Stimulated activated memory B cell treated with anti-CD40 and anti-IgM and Interleukin-4, amounts not matched to agents 10 μg/mL and 1 μg/mL and 100 μg/mL, for 72 hours (primary cell): ENCODE measurements around the gene BIRC5.
A peak's percentile ranks its signal among the peaks of the same experiment; 100 is the strongest.
"Not testable (repeated sequence)": the region's sequence is repeated elsewhere in the genome, so short reads cannot be mapped to it uniquely, and the experiment has no call there.

ENCODE experiments used
- ATAC-seq: fragments of 150-1000 bp; cut with Tn5 transposase; 2 replicates; pipeline ENCODE4 v1.10.0; 2021
- H3K27ac Mint-ChIP-seq: one replicate; pipeline ENCODE4 v1.8.0; 2022; ENCODE audit warnings: mild to moderate bottlenecking, mixed read lengths
- H3K27me3 Mint-ChIP-seq: one replicate; pipeline ENCODE4 v1.8.0; 2022; ENCODE audit warnings: mixed read lengths
- H3K36me3 Mint-ChIP-seq: one replicate; pipeline ENCODE4 v1.8.0; 2022; ENCODE audit warnings: mixed read lengths
- H3K4me1 Mint-ChIP-seq: one replicate; pipeline ENCODE4 v1.8.0; 2022; ENCODE audit warnings: mixed read lengths
- H3K4me3 Mint-ChIP-seq: one replicate; pipeline ENCODE4 v1.8.0; 2022; ENCODE audit warnings: mild to moderate bottlenecking, moderate library complexity, mixed read lengths
- H3K9me3 Mint-ChIP-seq: one replicate; pipeline ENCODE4 v1.8.0; 2022; ENCODE audit warnings: mixed read lengths

The BIRC5 gene

GRCh38 chr17:78226759-78227454 lies 12.9 kb downstream of the BIRC5 start:
- Mint-ChIP-seq H3K27me3 (peaks cover 55% of the 10 kb centered on the region), H3K4me3 (no peak overlapping the region), H3K9me3 (no peaks in the 10 kb centered on the region), H3K36me3 (no peaks in the 10 kb centered on the region), H3K27ac (no peak overlapping the region), H3K4me1 (peaks cover 29% of the 10 kb centered on the region)
- no peak for ATAC-seq

- ATAC-seq = no peak
- H3K4me3 Mint-ChIP-seq = no peak overlapping the region
- H3K36me3 Mint-ChIP-seq = no peaks in the 10 kb centered on the region
- H3K4me1 Mint-ChIP-seq = peaks cover 35% of the 10 kb centered on the region
- H3K27ac Mint-ChIP-seq = no peak overlapping the region
- peaks cover 61% of the 10 kb centered on the region for H3K27me3 Mint-ChIP-seq
- no peaks in the 10 kb centered on the region for H3K9me3 Mint-ChIP-seq
Measured at GRCh38 chr17:78227455-78227916, 13.4 kb downstream of the BIRC5 start.

GRCh38 chr17:78228176-78228575 lies 14.1 kb downstream of the BIRC5 start:
- H3K4me3 Mint-ChIP-seq = no peak overlapping the region
- peaks cover 68% of the 10 kb centered on the region for H3K27me3 Mint-ChIP-seq
- no peaks in the 10 kb centered on the region for H3K36me3 Mint-ChIP-seq
- no peaks in the 10 kb centered on the region for H3K9me3 Mint-ChIP-seq
- no peak overlapping the region for H3K27ac Mint-ChIP-seq
- no peak for ATAC-seq
- peaks cover 41% of the 10 kb centered on the region for H3K4me1 Mint-ChIP-seq

GRCh38 chr17:78230252-78230962 lies 16.4 kb downstream of the BIRC5 start:
- Mint-ChIP-seq H3K36me3 (no peaks in the 10 kb centered on the region), H3K27me3 (peaks cover 85% of the 10 kb centered on the region)
- ATAC-seq = no peak

GRCh38 chr17:78230996-78231935 lies 17.2 kb downstream of the BIRC5 start, which contains the start of gene TMEM235:
Gene TMEM235 (plus strand): TSS chr17:78231631. CDS start chr17:78232024, 393 bp downstream.
- H3K27ac Mint-ChIP-seq = peak within 1 kb of the TSS; percentile 22
- H3K4me1 Mint-ChIP-seq = peaks cover 41% of the 10 kb centered on the region
- ATAC-seq = no peak
- no peak within 1 kb of the TSS for H3K4me3 Mint-ChIP-seq
- H3K36me3 Mint-ChIP-seq = no peaks in the 10 kb centered on the region
- peaks cover 85% of the 10 kb centered on the region for H3K27me3 Mint-ChIP-seq
- no peaks in the 10 kb centered on the region for H3K9me3 Mint-ChIP-seq

More at GRCh38 chr17:78230252-78230962, 16.4 kb downstream of the BIRC5 start:
- no peak overlapping the region for H3K27ac Mint-ChIP-seq
- H3K4me1 Mint-ChIP-seq = peaks cover 41% of the 10 kb centered on the region
- H3K4me3 Mint-ChIP-seq = no peak overlapping the region
- H3K9me3 Mint-ChIP-seq = no peaks in the 10 kb centered on the region

- peak overlapping the region; percentile 22 for H3K27ac Mint-ChIP-seq
- no peak overlapping the region for H3K4me3 Mint-ChIP-seq
- H3K27me3 Mint-ChIP-seq = peaks cover 76% of the 10 kb centered on the region
- H3K4me1 Mint-ChIP-seq = peaks cover 33% of the 10 kb centered on the region
- ATAC-seq = peak; percentile 48
- H3K36me3 Mint-ChIP-seq = no peaks in the 10 kb centered on the region
- no peaks in the 10 kb centered on the region for H3K9me3 Mint-ChIP-seq
Measured at GRCh38 chr17:78231991-78232858, 18.2 kb downstream of the BIRC5 start.

GRCh38 chr17:78232859-78233173 lies 18.8 kb downstream of the BIRC5 start:
- no peak overlapping the region for H3K4me3 Mint-ChIP-seq
- H3K36me3 Mint-ChIP-seq = no peaks in the 10 kb centered on the region
- ATAC-seq = no peak
- peaks cover 70% of the 10 kb centered on the region for H3K27me3 Mint-ChIP-seq
- H3K9me3 Mint-ChIP-seq = no peaks in the 10 kb centered on the region
- no peak overlapping the region for H3K27ac Mint-ChIP-seq
- peaks cover 28% of the 10 kb centered on the region for H3K4me1 Mint-ChIP-seq

GRCh38 chr17:78233678-78234077 lies 19.6 kb downstream of the BIRC5 start:
- no peak overlapping the region for H3K4me3 Mint-ChIP-seq
- no peaks in the 10 kb centered on the region for H3K36me3 Mint-ChIP-seq
- no peaks in the 10 kb centered on the region for H3K9me3 Mint-ChIP-seq
- ATAC-seq = no peak
- H3K27me3 Mint-ChIP-seq = peaks cover 62% of the 10 kb centered on the region
- H3K4me1 Mint-ChIP-seq = peaks cover 27% of the 10 kb centered on the region
- H3K27ac Mint-ChIP-seq = no peak overlapping the region

- H3K9me3 Mint-ChIP-seq = no peaks in the 10 kb centered on the region
- H3K27ac Mint-ChIP-seq = no peak overlapping the region
- peaks cover 55% of the 10 kb centered on the region for H3K27me3 Mint-ChIP-seq
- H3K4me3 Mint-ChIP-seq = no peak overlapping the region
- ATAC-seq = no peak
- H3K36me3 Mint-ChIP-seq = no peaks in the 10 kb centered on the region
- H3K4me1 Mint-ChIP-seq = peaks cover 30% of the 10 kb centered on the region
Measured at GRCh38 chr17:78234261-78234865, 20.3 kb downstream of the BIRC5 start.

- peaks cover 48% of the 10 kb centered on the region for H3K27me3 Mint-ChIP-seq
- not testable (repeated sequence) for H3K36me3 Mint-ChIP-seq, H3K27ac Mint-ChIP-seq
Measured at GRCh38 chr17:78235022-78235421, 21.0 kb downstream of the BIRC5 start.

GRCh38 chr17:78235885-78236284 lies 21.8 kb downstream of the BIRC5 start:
- ATAC-seq = no peak
- Mint-ChIP-seq H3K27ac (no peak overlapping the region), H3K36me3 (no peaks in the 10 kb centered on the region), H3K27me3 (peaks cover 39% of the 10 kb centered on the region), H3K9me3 (no peaks in the 10 kb centered on the region), H3K4me1 (peaks cover 34% of the 10 kb centered on the region), H3K4me3 (no peak overlapping the region)

More at GRCh38 chr17:78235022-78235421, 21.0 kb downstream of the BIRC5 start:
- not testable (repeated sequence) for H3K9me3 Mint-ChIP-seq, ATAC-seq, H3K4me3 Mint-ChIP-seq
- H3K4me1 Mint-ChIP-seq = peaks cover 37% of the 10 kb centered on the region

- H3K27me3 Mint-ChIP-seq = peaks cover 33% of the 10 kb centered on the region
- no peak overlapping the region for H3K4me3 Mint-ChIP-seq
- H3K9me3 Mint-ChIP-seq = no peaks in the 10 kb centered on the region
- no peak overlapping the region for H3K27ac Mint-ChIP-seq
- ATAC-seq = no peak
- no peaks in the 10 kb centered on the region for H3K36me3 Mint-ChIP-seq
- peaks cover 30% of the 10 kb centered on the region for H3K4me1 Mint-ChIP-seq
Measured at GRCh38 chr17:78236362-78237127, 22.5 kb downstream of the BIRC5 start.

GRCh38 chr17:78237401-78238012 lies 23.5 kb downstream of the BIRC5 start:
- ATAC-seq = no peak
- peaks cover 23% of the 10 kb centered on the region for H3K27me3 Mint-ChIP-seq
- H3K27ac Mint-ChIP-seq = no peak overlapping the region
- H3K36me3 Mint-ChIP-seq = no peaks in the 10 kb centered on the region
- peaks cover 31% of the 10 kb centered on the region for H3K4me1 Mint-ChIP-seq
- H3K9me3 Mint-ChIP-seq = no peaks in the 10 kb centered on the region
- no peak overlapping the region for H3K4me3 Mint-ChIP-seq
